ENCODE results near the gene ZNF865. TPM values are rescaled to one million over a fixed set of nuclear protein-coding genes. Genes with fewer than 3 reads are reported as not detected.
A peak's percentile ranks its signal among the peaks of the same experiment; 100 is the strongest.

The ZNF865 gene
- total RNA-seq, 1 experiment from 2014 or later = 1.7 TPM

DNA sequence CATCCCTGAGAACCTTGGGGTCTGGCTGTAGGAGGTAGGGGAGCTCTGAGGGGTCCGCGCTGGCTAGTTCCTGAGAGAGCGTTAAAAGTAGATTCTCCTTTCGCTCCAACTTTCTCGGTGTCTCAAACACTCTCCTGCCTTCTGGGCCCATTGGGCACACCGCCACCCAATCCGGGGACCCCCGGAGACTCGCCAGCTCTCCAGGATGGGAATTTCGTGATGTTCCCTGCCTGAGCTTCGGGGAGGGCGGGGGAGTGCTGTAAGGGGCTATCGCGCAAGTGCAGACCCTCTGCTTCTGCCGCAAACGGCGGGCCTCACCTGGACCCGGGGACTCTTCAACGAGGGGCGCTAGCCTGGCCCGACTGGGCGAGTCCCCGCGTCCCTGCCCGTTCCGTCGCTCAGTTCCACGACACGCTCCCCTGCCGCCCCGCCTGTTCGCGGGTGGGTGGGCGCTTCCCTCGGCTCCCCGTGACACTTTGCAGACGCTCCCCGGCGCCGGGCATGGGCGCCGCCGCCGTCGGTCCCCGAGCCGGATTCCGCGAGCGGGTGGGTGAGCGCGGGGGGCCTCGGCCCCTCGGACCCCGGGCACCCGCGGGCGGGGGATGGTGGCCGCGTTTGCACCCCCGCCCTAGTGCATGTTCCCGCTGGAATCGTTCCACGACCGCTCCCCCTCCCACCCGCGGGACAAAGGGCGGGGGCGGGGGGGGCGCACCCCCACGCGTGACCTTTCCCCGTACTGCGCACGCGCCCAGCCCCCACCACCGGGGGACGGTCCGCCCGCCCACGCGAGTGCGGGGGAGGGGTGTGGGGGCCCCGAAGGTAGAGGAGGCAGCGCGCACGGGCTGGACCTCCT, 42.5 kb downstream of the ZNF865 start, which contains the start of gene CCDC106:
Gene CCDC106 (plus strand): TSS at position 481 of the 853 bp plus-strand sequence. CDS start 835 bp downstream, outside the sequence.
- H3K36me3 ChIP-seq = peaks cover 19% of the 10 kb centered on the region
- peak within 1 kb of the TSS; percentile 88 for H3K4me3 ChIP-seq
- H3K27me3 ChIP-seq = no peaks in the 10 kb centered on the region
- H3K9me3 ChIP-seq (replicated peaks) = no peaks in the 10 kb centered on the region
- peak within 1 kb of the TSS; percentile 72 for H3K27ac ChIP-seq
- peak; percentile 82 to 84 for DNase-seq
- H3K4me1 ChIP-seq = peaks cover 3% of the 10 kb centered on the region; the same call in 1 of the 2 replicates

DNA sequence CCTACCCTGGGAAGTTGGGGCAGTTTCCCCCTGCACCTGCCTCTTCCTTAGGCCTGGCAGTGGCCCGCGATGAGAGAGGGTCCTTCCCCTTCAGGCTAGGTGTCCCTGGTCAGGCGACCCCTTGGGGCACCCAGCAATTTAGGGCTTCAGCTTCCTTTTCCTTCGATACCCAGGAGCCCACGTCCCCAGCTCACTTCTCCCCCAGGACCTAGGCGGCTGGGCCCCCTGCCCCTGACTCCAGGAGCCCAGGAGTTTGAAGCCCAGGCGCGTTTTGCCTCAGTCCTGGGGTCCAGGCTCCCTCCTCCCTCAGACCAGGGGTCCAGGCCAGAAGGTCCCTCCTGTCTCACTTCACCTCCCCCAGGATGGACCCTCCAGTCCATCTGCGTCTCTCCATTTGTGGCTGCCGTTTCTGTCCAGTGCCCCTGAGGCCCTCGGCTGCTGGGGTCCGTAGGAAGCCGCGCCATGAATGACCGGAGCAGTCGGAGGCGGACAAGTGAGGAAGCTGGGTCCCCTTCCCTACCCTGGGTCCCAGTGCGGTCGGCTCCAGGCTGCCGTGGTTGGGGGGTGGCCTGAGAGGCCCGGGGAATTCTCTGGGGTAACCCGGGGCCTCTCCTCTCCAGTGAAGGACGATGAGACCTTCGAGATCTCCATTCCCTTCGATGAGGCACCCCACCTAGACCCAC, 43.3 kb downstream of the ZNF865 start:
- Histone ChIP-seq H3K36me3 (peaks cover 19% of the 10 kb centered on the region), H3K27me3 (no peaks in the 10 kb centered on the region), H3K9me3 (replicated peaks) (no peaks in the 10 kb centered on the region), H3K4me1 (no peaks in the 10 kb centered on the region), H3K4me3 (peak overlapping the region; percentile 88), H3K27ac (no peak overlapping the region; the same call in 1 of the 2 replicates)
- peak in 1 of 2 experiments; percentile 35 for DNase-seq

DNA sequence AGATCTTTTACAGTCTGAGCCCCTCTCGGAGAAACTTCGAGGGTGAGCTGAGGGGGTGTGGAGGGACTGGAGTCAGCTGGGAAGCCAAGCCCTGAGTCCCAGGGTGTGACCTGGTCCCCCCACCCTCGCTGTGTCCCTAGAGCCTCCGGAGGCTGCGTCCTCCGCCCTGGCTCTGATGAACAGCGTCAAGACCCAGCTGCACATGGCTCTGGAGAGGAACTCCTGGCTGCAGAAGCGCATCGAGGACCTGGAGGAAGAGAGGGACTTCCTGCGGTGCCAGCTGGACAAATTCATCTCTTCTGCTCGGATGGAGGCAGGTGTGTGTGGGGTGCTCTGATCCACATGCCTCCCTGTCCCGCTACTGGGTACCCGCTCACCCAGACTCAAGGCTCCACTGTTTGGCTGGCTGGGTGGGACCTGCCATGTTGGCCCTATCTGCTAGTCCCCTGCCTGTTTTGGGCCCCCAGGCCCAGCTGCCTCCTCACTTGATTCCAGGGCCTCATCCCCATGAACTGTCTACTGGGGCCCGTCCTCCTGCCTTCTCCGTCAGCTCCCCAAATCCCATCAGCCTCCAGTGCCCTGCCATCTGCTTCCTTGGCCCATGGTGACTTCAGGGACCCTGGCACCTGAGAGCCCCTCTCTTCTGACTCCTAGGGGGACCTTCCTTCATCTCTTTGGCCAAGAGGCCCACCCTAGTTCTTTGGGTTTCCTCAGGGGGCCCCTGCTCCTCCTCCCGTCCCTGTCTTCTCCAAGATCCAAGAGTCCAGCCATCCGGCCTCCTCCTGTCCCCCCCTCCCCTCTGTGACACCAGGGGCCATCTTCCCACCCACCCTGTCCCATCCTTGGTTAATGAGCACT, 44.0 kb downstream of the ZNF865 start:
- Histone ChIP-seq H3K9me3 (replicated peaks) (no peaks in the 10 kb centered on the region), H3K36me3 (peaks cover 19% of the 10 kb centered on the region), H3K27ac (no peak overlapping the region), H3K4me3 (no peak overlapping the region), H3K27me3 (no peaks in the 10 kb centered on the region), H3K4me1 (no peaks in the 10 kb centered on the region)
- no peak for DNase-seq

DNA sequence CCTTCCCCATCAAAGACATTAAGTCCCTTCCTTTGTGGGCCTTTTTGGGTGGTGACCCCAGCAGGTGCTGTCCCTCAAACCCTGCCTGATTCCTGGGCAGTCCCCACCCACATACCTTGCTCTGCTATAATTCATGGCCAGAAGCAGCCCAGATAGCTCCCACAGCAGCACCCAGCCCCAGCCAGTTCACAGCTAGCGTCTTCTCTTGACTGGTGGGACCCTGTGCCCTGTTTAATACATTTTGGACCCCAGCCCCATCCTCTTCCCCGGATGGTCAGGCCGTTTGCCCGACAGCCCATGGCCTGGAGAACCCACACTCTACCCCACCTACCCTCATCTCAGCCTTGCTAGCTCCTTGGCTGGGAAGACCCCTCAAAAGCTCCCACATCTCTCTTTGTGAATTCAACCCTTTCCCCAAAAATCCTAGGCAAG, 44.7 kb downstream of the ZNF865 start:
- Histone ChIP-seq H3K27ac (no peak overlapping the region), H3K4me3 (no peak overlapping the region), H3K4me1 (no peaks in the 10 kb centered on the region), H3K36me3 (peaks cover 13% of the 10 kb centered on the region), H3K9me3 (replicated peaks) (no peaks in the 10 kb centered on the region), H3K27me3 (no peaks in the 10 kb centered on the region)
- no peak for DNase-seq

DNA sequence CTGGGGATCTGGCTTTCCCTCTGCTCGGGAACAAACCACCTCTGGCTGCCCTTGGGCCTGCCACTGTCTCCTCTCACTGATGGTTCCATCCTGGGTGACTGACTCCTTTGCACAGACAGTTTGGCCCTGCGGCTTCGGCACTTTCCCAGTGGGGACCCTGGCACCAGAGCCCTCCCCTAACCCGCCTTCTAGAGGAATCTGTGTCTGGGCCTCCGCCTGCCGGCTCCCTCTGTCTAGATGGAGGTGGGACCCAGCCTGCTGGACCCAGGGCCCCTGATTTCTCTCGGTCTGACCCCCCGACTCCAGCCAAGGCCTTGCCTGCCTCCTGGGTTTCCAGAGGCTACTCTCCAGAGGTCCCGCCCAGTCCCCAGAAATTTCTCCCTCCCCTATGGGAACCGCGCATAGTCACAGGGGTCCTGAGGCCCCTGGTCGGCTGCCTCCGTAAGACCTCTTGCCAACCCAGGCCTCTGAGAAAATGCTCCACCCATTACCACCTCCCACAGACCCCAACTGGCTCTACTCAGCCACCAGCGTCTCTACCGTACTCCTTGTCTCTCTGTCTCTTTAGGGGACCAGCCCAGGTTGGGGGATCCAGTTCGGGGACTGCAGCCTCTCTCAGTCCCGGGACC, 45.3 kb downstream of the ZNF865 start:
- H3K27me3 ChIP-seq = no peaks in the 10 kb centered on the region
- no peak overlapping the region for H3K27ac ChIP-seq
- no peaks in the 10 kb centered on the region for H3K9me3 ChIP-seq (replicated peaks)
- DNase-seq = no peak
- H3K36me3 ChIP-seq = peaks cover 8% of the 10 kb centered on the region
- no peaks in the 10 kb centered on the region for H3K4me1 ChIP-seq
- no peak overlapping the region for H3K4me3 ChIP-seq

DNA sequence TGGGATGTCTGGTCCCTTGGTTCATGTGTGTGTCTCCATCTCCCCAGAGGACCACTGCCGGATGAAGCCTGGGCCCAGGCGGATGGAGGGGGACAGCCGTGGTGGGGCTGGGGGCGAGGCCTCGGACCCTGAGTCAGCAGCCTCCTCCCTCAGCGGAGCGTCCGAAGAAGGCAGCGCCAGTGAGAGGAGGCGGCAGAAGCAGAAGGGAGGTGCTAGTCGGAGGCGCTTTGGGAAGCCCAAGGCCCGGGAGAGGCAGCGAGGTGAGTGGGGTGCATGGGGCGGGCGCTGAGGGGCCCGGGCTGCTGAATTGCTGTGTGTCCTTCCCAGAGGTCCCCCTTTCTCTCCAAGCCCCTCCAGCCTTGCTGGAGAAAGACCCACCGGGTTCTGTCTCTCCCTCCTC, 45.8 kb downstream of the ZNF865 start:
- H3K27me3 ChIP-seq = no peaks in the 10 kb centered on the region
- H3K9me3 ChIP-seq (replicated peaks) = no peaks in the 10 kb centered on the region
- no peak overlapping the region for H3K27ac ChIP-seq
- no peaks in the 10 kb centered on the region for H3K4me1 ChIP-seq
- H3K4me3 ChIP-seq = no peak overlapping the region
- no peak for DNase-seq
- peaks cover 8% of the 10 kb centered on the region; the same call in 1 of the 2 replicates for H3K36me3 ChIP-seq

DNA sequence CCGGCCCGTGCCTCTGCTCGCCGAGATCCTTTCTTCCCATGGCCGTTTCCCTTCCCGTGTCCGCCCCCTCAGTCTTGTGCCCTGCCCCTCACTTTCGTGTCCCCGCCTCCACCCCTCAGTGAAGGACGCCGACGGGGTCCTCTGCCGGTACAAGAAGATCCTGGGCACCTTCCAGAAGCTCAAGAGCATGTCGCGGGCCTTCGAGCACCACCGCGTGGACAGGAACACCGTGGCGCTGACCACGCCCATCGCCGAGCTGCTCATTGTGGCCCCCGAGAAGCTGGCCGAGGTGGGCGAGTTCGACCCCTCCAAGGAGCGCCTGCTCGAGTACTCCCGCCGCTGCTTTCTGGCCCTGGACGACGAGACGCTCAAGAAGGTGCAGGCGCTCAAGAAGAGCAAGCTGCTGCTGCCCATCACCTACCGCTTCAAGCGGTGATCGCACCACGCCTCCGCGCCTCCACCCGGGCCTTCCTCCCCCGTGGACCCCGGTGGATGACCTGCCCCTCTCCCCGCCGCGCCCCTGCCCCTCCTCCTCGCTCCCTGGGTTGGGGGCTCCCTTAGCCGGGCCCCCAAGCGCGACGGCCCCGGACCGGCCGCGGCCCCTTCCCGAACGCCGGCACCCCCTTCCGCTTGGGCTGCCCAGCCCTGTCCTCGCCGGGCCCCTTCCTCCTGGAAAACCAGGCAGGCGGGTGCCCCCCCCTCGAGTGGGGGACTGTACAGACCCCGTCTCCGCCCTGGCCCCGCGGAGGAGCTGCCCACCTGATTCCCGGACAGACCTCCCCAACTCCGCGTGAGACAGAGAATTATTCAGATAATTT, 47.1 kb downstream of the ZNF865 start:
- no peaks in the 10 kb centered on the region for H3K9me3 ChIP-seq (replicated peaks)
- no peak for DNase-seq
- H3K27me3 ChIP-seq = no peaks in the 10 kb centered on the region
- H3K36me3 ChIP-seq = peaks cover 7% of the 10 kb centered on the region; the same call in 1 of the 2 replicates
- H3K27ac ChIP-seq = no peak overlapping the region
- 0 out of 2 replicates have a peak, but pooled peaks cover 5% of the 10 kb centered on the region for H3K4me1 ChIP-seq
- no peak overlapping the region for H3K4me3 ChIP-seq

DNA sequence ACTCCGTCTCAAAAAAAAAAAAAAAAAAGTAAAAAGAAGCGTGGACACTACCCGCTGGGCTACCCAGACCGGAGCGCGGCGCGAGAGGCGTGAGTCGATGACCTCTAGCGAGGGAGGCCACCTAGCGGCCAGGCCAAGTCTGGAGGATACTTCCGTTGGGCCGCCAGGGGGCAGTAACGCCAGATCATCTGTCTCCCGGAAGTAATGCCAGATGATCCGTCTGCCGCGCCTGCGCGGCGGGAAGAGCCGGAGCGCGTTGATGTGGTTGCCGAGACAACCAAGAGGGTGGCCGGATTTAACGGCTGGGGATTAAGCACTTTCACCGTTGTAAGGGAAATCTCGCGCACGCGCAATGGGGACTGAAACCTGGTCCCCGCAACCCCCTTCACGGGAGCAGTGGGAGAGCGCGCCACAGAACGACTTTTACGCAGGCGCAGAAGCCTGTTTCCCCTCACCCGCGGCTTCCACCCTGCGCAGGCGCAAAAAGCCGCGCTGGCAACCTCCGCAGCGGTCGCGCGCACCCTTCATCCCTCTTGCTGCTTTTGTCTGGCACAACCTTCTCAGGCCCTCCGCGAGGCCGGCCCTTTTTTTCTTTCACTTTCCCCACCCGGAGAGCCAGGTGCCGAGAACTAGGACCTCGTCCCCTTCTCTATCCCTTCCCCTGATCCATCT, 48.3 kb downstream of the ZNF865 start:
- no peaks in the 10 kb centered on the region for H3K27me3 ChIP-seq
- H3K27ac ChIP-seq = peak overlapping the region; percentile 98
- H3K36me3 ChIP-seq = peaks cover 7% of the 10 kb centered on the region; the same call in 1 of the 2 replicates
- H3K4me1 ChIP-seq = 0 out of 2 replicates have a peak, but pooled peaks cover 5% of the 10 kb centered on the region
- peak; percentile 99 for DNase-seq
- no peaks in the 10 kb centered on the region for H3K9me3 ChIP-seq (replicated peaks)
- H3K4me3 ChIP-seq = peak overlapping the region; percentile 87

DNA sequence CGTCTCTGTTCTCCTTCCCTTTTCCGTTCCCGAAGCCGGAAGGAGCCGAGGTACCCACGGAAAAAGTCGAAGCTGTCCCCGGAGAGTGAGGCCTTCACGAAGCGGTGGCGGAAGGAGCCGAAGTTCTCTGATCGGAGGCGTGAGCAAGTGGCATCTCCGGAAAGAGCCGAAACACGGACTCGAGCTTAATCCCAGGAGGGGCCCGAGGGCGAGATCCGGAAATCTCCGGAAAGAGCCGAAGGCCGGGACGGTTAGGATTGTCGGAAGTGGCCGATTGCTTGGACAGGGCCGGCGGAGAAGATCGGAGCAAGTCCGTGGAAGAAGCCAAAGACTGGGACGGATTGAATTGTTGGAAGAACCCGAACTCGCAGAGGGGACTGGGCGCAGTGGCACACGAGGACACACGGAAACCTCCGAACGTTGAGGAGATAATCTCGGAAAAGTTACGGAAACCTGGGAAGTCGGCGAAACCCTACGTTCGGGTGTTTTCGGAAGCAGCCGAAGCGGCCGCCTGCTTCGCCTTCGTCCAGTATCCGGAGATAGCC, 48.9 kb downstream of the ZNF865 start:
- no peaks in the 10 kb centered on the region for H3K27me3 ChIP-seq
- H3K4me1 ChIP-seq = 0 out of 2 replicates have a peak, but pooled peaks cover 5% of the 10 kb centered on the region
- peak overlapping the region; percentile 98 for H3K27ac ChIP-seq
- peaks cover 9% of the 10 kb centered on the region; the same call in 1 of the 2 replicates for H3K36me3 ChIP-seq
- peak overlapping the region; percentile 87 for H3K4me3 ChIP-seq
- no peaks in the 10 kb centered on the region for H3K9me3 ChIP-seq (replicated peaks)
- peak; percentile 99 for DNase-seq

DNA sequence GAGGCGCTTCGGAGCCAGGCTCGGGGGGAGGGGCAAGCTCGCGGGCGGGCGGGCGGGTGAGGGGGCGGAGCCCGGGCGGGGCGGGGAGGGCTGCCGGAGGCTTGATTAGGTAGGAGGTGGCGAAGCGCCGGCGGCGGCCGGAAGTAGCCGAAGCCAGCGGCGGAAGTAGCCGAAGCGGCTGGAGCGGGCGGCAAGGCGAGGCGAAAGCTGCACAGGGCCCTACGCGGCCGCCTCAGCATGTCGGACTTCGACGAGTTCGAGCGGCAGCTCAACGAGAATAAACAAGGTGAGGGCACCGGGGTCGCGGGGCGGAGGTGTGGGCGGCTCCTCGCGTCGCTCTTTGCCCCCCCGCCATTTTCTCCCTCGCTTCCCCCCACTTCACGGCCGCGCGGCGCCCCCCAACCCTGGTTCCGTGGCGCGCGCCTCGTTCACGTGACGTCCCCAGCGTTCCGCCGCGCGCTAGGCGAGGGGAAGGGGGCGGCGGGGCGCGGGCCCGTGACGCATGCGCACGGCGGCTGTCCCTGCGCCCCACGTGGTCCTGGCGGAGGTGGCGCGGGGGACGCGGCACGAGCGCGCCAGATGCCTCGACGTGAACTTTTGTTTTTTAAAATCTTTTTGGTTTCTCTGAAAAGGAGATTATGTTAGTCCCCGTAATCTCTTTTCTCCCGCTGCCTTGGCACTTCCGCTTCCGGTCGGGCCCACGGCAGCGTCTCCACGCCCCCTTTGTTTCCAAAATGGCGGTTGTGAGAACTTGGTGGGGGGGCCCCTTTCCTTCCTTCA, 49.6 kb downstream of the ZNF865 start, which contains the start of gene U2AF2:
Gene U2AF2 (plus strand): TSS at position 168 of the 780 bp plus-strand sequence. CDS start 70 bp downstream, at position 238.
- DNase-seq = peak; percentile 94 to 95
- H3K36me3 ChIP-seq = peaks cover 14% of the 10 kb centered on the region; the same call in 1 of the 2 replicates
- no peaks in the 10 kb centered on the region for H3K27me3 ChIP-seq
- peak within 1 kb of the TSS; percentile 87 for H3K4me3 ChIP-seq
- H3K9me3 ChIP-seq (replicated peaks) = no peaks in the 10 kb centered on the region
- peak within 1 kb of the TSS; percentile 98 for H3K27ac ChIP-seq
- H3K4me1 ChIP-seq = 0 out of 2 replicates have a peak, but pooled peaks cover 5% of the 10 kb centered on the region

DNA sequence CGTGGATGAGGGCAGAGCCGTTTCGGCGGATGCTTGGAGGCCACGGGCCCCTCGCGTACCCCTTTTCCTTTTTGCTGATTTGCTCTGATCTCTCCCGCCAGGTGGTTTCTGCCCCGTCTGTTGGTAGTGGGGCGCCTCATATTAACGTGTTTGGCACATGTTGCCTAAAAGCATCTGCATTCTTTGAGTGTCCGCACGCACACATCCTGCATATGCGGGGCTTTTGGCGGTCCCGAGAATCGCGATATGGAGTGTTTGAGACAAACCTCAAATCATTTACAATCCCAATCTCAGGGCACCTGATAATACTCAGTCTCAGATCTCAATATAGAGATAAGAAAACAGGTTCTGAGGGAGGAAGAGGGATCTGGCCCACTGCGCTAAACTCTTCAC, 50.2 kb downstream of the ZNF865 start:
- DNase-seq = no peak
- Histone ChIP-seq H3K27ac (peak overlapping the region; percentile 98), H3K4me1 (0 out of 2 replicates have a peak, but pooled peaks cover 5% of the 10 kb centered on the region), H3K4me3 (peak overlapping the region; percentile 87), H3K36me3 (peaks cover 14% of the 10 kb centered on the region; the same call in 1 of the 2 replicates), H3K27me3 (no peaks in the 10 kb centered on the region), H3K9me3 (replicated peaks) (no peaks in the 10 kb centered on the region)

DNA sequence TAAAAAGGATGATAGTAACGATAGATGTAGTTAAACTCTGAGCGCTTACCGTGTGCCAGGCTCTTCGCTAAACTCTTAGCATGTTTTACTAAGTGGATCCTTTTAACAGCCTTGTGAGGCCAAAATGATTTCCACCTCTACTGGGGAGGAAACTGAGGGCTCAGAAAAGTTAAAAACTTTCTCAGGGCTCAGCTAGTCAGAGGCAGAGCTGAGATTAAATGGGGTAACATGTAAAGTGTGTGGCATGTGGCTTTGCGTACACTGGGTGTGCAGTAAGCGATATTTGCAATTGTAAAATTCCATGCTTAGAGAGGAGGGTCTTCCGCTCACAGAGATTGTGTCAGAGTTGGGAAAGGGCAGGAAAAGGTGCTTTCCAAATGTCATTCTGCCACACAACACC, 51.1 kb downstream of the ZNF865 start:
- no peak for DNase-seq
- H3K9me3 ChIP-seq (replicated peaks) = no peaks in the 10 kb centered on the region
- peak overlapping the region; percentile 87 for H3K4me3 ChIP-seq
- H3K4me1 ChIP-seq = 0 out of 2 replicates have a peak, but pooled peaks cover 5% of the 10 kb centered on the region
- no peak overlapping the region for H3K27ac ChIP-seq
- peaks cover 15% of the 10 kb centered on the region for H3K36me3 ChIP-seq
- H3K27me3 ChIP-seq = no peaks in the 10 kb centered on the region
